GM12874 (cell line): ENCODE data around the gene SLITRK2.

Source experiments
- TF ChIP-seq, protein P1 (sequence below): IDR thresholded peaks from 2 replicates; pipeline ENCODE4 v1.5.1; 2011; ENCODE audit warnings: low read depth, mild to moderate bottlenecking, control low read depth, low read length, moderate library complexity; ENCODE audit not compliant: insufficient read depth

The SLITRK2 gene

DNA sequence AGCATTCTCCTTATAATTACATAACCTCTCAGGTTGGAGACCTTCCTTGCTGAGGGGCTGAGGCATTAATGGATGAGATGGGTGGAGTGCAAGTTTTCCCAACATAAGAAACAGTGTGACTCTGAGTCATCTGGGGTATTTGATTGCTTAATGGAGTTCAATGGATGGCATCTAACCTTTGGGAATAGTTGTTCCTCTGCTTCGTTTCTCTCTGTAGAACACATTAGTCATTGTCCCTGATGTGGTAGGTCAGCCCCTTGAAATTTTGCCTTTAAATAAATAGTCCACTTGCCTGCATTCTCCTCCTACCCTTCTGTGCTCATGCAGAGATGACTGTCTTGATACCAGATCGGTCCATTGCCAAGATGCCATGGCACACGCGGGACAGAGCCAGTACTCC, 38.6 kb downstream of the SLITRK2 start:
- TF ChIP-seq, protein P1, sequence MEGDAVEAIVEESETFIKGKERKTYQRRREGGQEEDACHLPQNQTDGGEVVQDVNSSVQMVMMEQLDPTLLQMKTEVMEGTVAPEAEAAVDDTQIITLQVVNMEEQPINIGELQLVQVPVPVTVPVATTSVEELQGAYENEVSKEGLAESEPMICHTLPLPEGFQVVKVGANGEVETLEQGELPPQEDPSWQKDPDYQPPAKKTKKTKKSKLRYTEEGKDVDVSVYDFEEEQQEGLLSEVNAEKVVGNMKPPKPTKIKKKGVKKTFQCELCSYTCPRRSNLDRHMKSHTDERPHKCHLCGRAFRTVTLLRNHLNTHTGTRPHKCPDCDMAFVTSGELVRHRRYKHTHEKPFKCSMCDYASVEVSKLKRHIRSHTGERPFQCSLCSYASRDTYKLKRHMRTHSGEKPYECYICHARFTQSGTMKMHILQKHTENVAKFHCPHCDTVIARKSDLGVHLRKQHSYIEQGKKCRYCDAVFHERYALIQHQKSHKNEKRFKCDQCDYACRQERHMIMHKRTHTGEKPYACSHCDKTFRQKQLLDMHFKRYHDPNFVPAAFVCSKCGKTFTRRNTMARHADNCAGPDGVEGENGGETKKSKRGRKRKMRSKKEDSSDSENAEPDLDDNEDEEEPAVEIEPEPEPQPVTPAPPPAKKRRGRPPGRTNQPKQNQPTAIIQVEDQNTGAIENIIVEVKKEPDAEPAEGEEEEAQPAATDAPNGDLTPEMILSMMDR: no peak

DNA sequence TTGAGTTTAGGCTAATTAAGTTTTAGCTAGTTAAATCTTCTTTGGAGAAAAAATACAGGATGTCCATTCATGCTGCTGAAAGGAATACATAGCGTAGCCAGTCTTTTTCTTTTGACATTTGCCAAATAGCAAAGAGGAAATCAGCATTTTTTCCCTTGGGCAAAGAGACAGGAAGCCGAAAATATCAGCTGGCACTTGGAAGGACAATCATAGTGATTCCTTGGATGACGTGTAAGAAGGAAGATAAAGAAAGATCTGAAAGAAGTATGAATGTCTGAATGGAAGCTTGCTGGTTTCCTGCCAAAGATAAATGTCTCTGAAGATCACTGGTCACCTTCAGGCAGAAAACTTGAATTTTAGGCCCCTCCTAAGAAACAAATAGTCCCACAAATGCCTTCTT, 44.2 kb downstream of the SLITRK2 start:
- TF ChIP-seq, protein P1: no peak

DNA sequence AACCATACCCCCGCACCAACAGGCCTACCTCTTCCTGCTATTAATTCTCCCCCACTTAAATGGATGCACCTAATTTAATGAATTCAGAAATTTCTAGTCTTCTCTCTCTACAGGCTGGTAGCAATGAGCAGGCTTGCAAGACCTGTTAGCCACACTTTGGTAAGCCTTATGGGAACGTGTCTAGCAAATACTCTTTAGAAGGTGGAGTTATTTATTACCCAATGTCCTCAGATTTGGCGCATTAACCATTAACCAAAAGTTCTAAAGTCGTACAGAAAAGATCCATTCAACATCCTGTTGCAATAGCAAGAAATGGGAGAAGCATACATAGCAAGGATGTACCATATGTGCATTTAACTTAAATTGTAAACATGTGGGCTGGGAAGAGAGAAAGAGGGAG, 47.5 kb downstream of the SLITRK2 start:
- TF ChIP-seq, protein P1: no peak
